HuH-7 (cell line): ENCODE data around the gene DCUN1D3.

Experiments used
- DNase-seq: peaks from one replicate; pipeline ENCODE4 v3.0.0; 2011; ENCODE audit warnings: low spot score

Gene DCUN1D3

DNA sequence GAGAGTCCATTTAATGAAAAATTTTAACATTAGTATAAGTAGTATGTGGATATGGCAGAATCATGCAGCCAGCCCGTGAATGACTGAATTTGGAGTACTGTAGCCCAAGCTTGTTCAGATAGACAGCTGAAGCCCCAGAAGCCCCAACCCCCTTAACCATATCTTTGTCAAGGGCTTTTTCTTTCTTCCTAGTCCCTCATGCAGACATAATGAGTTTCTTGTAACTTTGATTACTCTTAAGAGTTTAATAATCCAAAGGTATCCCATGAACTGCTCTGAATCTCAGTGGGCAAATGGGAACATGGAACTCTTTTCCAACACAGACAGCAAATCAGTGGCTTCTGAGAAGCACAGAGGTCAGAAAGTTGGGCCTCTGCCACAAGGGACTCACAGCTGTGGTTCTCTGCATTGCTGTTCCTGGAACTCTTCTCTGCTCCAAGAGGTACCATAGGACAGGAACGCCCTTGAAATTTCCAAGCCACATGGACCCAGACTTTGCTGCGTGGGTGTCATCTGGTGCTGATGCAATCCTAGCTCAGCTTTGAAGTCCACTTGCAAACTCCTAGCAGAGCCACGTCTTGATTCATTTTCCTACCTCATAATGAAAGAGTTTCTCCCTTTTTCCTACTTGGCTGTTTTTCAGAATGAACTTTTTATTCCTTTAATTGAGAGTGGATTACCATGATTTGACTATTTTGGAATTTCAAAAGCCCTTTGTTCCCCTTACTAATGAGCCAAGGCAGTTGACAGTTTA lies 18.5 kb upstream of the DCUN1D3 start:
- no peak for DNase-seq

DNA sequence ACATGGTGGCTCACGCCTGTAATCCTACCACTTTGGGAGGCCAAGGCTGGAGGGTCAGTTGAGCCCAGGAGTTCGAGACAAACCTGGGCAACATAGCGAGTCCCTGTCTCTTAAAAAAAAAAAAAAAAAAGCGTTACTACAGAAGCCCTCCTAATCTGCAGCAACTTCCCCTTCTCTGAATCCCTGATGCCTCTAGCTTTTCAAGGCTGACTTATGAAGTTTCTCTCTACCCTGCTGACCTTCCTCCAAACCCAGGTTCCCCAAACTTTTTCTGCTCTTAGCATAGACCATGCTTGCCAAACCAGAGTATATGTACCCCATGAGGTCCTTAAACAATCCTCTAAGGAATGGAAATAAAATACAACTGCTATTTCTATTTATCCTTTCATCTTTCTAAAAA lies 16.8 kb upstream of the DCUN1D3 start:
- DNase-seq, result no peak

DNA sequence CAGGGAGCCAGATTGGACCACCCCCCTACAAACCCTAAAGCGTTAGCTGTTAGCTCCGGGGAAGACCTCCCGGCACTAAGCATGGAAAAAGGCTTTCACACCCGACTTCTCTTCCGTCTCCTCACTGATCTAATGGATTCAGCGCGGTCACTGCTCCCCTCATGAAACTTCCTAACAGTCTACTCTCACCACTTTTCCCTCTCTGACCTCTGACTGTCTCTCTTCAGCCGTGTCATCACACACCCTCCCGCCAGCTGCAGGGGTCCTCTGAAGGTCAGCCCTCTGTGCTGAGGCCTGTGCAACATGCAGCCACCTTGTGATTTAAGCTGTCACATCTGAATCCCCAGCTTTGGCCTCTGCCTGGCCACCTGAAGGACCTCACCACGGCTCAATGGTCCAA lies 16.1 kb upstream of the DCUN1D3 start:
- DNase-seq, result no peak

DNA sequence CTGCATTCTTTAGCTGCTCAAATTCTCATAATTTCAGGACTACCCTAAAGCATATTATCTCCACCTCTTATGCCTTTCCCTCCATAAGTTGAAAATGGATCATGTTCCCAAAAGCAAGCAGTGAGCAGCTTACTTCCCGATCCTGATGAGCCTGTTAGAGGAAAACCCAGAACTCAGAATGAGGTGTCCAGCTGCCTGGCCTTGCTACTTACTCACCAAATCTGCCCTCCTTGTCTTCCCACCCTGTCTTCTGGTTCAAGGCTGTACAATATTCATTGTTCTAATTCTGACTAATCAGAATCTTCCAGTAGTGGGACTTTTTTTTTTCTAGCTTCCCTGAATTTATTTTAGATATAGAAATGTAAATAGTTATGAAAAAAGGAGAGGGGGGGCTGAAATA lies 11.2 kb upstream of the DCUN1D3 start:
- no peak for DNase-seq

DNA sequence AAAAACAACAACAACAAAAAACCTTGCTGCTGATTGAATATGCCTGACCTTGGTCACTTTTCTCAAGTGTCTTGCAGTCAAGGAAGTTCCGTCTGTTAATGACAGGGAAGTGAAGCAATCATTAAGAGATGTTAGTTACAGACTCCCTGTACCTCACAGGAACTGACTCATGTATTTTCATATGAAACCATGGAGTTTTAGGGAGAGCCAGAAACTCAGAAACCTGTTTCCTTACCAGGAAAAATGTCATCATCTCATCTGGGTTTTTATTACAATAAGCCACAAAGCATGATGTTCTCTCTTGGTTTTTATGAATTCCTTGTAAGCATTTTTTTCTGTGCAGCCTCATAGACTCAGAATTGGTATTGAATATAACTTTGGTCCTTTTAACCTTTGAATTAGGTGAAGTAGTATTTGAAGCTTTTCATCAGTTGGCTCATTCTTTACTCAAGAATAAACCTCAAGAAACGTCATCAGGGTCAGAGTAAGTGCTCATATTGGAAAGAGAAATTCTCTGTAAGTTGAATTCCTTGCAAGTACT lies 10.7 kb upstream of the DCUN1D3 start:
- no peak for DNase-seq

DNA sequence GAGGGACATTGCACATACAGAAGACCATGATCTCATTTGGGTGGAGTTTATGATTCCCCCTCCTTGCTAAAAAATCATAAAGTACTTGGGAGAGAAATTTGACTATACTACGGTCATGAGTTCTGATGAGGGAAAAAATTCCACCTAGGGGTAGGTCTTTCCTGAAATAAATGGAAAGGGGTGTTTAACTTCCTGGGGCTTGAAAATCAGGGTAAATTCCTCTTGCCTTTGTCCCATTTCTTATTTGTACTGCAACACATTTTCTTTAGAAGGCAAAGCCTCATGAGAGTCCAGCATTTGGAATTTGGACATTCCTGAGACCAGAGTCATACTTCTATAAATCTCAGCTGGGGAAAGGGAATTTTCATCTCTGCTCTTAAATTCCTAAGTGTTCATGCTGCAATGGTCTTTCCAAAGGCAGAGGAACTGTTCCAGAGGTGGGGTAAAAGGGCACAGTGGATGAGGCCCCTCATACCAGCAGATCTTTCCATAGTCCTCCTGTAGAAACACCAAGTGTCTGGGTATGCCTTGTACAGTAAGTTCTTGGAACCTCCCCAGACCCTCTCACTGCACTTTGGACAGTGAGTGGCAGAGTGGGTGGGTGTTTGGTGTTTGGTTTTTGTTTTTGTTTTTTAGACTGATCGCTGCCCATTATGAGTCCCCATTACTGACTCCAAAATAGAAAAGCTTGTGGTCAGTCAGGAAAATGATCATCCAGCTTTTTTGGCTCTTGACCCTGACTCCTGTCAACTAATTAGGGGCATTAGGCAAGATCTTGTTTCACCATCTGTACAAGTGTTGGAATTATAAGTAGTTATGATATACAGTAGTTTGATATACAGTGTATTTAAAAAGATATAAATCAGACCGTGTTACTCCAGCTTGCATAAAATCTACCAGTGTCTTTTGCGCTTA lies 6.4 kb upstream of the DCUN1D3 start:
- no peak for DNase-seq

DNA sequence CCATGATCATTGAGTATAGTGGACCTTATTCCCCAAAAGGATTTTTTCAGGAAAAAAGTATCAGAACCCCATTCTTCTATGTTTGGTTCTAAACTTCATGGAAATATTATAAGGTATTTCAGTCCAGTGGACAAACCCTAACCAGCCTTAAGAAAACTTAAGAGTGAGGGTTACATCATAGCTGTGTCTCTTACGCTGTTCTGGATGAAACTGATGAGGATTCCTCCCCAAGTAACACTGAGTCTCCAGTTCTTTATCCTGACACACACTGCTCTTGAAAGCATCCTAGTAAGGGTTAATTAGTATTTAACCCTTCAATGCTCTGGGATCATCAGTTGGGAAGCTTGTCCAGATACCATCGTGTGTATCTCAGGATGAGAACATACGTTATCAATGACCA lies 5.4 kb upstream of the DCUN1D3 start:
- DNase-seq, result no peak

DNA sequence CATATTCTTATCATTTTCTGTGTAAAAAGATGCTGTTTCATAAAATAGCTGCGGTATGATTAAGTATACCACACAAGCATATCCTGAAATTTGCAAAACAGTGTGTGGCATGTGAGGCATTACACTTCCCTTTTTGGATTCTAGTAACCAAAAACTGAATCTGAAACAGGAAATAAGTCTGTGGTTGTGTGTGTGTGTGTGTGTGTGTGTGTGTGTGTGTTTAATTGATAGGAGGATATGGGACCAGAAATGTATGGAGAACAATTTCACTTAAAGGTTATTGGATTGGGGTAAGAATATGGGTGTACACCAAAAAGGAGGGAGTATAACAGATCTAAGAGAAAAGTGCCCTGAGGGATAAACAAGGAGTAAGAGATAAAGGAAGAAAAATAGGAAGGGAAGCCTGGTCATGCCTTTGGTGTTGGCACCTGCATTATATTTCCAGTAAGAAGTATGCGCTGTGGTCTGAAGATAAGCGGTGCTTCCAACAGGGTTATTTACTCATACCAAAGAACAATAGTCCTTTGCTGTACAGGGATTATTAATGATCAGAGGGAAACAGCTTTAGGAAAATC lies 4.4 kb upstream of the DCUN1D3 start:
- DNase-seq, result no peak

DNA sequence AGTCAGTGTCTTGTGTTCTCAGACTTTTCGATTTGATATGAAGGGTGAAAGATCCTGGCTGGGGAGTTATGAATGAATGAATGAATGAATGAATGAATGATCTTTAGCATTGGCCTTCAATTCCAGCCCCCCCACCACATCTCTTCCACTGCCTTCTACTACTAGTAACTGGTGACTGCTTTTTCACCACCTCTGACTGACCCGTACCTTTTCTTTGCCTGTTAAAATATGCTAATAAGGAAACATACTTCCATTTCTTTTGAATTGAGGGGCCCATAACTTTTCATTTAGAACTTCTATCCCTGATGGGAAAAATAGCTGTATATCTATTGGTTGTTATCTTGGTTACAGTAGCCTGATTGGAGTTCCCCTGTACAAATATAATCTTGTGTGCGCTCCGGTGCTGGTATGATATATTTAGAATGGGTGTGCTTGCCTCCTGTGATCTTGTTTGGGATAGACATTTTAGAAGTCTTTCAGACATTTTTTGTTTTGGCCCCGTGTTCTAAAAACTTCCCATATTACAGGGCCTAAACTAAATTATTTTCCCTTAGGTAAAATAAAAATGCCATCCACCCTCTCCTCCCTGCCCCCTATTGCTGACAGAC lies 3.8 kb upstream of the DCUN1D3 start:
- no peak for DNase-seq

DNA sequence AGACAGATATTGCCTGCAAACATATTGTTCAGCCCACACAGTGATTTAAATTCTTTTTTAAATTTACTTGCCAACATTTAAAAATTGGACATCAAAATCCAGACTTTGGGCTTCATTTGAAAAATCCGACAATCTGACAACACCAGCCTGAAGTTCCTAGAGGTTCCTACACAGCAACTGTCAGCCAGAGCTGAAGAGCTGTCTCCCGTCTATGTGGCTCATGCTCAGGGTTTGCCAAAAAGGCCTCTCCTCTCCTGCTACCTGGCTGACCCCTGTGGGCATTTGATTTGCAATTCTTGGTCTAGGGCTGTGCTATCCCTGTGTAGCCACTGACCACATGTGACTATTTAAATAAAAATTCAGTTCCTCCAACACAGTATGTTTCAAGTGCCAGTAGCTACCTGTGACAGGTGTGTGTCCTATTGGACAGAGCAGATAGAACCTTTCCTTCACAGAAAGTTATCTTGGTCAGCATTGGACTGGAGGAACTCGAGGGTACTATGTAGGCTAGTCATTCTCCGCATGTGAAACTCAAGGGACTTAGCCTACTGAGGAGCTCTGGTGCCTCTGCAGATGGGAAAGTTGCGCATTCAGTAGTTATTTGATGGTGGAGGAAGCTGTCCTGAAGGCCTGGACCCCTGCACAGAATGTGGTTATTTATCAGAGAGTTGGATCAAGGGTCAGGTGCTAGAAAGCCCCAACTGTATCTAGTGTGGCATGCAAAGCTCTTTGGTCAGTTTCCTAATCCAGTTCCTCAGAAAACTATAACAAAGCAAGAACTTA lies 3.1 kb upstream of the DCUN1D3 start:
- DNase-seq, result no peak

DNA sequence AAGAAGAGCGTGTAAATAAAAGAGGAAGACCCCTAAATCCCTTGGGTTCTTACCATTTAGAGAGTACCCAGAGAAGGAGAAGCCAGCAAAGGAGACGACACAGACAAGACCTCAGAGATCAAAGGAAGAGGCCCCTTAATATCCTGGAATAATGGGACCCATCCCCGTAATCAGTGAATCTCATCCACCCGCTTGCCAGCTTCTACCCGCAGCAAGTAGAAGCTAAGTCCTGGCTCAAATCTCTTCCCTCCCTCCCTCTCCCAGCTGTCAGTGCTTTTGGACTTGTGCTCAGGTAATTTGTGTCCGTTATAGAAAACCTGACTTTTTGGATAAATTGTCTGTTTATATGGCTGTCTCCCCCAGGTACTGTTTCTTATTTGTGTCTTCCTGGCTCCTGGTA lies 2.3 kb upstream of the DCUN1D3 start:
- DNase-seq, result no peak

DNA sequence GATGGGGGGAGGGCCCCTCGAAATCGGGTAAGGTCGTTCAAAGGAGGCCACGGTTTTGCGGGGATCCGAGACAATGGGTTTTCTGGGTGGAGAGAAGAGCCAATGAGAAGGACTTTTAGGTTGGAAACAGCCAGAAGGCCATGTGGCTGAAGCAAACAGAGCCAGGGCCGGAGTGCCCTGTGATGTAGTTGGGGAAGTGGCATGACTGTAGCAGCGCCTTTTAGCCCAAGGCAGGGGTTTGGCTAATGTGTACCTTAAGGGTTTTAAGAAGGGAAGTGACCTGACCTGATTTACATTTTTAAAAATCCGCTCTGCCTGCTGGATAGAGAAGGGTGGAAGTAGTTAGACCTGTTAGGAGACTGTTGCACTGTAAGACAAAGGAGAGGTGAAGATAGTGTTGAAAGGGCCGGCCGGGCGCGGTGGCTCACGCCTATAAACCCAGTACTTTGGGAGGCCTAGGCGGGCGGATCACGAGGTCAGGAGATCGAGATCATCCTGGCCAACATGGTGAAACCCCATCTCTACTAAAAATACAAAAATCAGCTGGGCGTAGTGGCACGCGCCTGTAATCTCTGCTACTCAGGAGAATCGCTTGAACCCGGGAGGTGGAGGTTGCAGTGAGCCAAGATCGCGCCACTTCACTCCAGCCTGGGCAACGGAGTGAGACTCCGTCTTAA lies 1.4 kb upstream of the DCUN1D3 start:
- peak; percentile 45 for DNase-seq

DNA sequence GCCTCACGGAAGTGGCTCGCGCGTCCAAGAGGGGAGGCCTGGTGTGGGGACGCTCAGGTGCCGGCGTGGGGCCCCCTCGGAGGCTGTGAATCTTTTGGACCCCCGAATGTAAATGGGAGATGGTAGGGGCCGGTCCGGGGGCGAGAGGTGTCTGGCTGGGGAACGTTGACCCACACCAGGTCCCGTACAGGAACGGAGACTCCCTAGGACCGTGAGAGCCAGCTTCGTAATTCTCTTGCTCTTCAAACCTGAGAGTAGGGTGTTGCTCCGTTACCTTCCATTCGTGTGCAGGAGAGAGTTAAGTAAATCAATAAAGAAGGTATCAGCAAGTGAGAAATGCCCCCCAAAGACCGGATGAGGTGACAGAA lies 894 bp upstream of the DCUN1D3 start:
- DNase-seq, result no peak

DNA sequence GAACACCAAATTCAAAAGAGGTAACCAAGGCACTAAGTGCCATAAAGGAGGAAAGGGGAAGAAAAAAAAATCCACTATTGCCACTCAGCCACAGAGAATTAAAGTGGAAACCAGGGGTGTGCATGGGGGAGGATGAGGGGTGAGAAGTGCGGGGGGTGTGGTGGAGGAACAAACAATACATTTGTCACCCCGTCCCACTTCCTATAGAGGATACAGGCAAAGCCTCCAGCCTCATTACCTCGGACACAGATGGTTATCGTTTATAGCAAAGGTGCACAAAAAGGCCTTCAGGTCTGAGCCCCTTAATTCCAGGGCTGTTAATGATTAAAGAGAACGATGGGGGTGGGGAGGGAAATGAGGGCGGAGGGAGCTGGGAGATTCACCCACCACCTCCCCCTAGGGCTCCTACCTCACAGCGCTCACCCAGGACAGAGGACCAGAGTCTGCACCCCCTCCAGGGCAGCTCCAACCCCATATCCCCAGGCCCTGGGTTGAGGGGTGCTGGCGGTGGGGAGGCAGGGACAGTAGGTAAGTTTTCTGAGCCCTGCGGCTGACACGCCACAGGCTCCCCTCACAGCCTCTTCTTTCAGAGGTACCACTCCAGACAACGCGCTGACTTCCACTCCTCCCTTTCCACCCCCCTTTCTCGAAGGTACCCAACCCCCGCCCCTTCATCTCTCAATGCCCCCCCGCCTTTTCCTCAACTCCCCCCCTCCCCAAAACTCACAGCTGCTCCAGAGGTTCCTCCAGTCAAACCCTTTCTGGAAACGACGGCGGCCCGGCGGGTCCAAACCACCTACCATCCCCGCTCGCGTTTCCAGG lies 470 bp downstream of the DCUN1D3 start:
- DNase-seq, result peak; percentile 66

DNA sequence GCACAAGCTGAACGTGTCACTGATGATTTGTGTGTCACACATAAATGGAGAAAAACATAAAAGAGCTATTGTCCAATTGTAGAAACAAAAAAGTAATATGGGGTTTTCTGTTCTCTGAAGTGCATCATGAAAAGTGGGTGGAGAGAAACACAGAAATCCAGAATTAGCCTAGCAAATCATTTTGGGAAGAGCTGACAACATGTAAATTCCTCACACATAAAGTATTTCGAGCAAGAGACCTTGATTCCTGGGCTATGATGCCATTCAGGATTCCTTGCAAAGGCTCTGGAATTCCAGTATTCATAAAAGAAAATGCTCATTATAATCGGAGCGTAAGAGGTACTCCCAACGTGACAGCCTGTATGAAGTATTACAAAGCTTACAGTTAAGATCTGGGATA lies 1.1 kb downstream of the DCUN1D3 start:
- no peak for DNase-seq

DNA sequence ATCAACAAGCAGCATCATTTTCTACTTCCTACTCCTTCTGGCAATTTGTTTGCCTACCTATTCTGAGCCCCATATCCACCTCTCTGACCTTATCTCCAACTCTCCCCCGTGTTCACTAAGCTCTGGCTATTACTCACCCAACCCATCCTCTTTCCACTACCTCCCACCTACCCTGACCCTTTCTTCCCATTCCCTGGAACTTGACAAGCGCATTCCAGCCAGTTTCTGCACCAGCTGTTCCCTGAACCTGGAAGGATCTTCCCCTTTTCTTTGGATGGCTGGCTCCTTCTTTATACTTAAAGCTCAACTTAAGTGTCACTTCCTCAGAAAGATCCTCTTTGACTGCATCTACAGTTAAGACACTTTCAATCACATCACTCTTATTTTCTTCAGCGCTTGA lies 2.2 kb downstream of the DCUN1D3 start:
- DNase-seq, result no peak

DNA sequence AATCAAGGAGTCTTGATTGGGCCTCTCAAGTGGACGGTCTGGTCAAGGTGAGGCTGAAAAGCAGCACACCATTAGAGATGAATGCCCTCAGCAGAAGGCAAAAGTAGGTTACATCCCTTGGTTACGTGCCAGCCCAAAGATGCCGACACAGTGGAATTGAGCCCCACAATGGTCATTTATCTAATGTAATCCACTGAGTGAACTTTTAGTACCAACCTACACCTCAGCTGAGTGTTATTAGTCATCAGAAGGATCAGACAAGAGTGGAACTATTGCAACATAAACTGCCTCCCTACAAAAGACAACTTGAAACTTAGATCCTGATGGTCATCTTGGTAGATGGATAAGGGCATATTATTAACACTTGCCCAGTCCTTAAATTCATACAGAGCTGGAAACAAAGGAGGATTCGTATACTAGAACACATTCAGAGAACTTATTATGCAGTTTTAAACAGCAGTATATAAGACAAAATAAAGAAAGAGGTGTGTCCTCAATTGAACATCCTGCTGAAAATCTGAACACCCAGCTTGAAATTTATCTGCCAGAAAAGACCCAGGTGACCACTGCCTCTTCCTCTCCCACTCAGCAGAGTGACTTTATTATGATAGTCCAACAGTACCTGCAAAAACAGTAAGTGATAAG lies 2.8 kb downstream of the DCUN1D3 start:
- no peak for DNase-seq

DNA sequence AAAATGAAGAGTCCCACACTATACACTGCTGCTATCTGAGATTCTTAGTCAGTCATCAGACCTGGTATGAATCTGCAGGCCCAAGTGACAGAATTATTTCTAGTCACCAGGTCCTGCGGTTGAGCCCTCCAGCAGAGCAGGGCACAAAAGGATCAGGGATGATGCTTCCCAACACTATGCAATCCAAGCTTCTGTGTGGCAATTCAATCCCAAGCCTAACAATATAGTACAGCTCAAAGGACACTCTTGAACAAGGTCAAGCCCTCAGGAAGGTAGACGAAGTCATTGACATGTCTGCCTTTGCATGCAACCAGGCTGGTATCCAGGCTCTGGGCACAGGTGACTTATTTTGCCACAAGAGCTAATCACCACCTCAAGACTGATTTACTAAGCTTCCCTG lies 5.8 kb downstream of the DCUN1D3 start:
- no peak for DNase-seq

DNA sequence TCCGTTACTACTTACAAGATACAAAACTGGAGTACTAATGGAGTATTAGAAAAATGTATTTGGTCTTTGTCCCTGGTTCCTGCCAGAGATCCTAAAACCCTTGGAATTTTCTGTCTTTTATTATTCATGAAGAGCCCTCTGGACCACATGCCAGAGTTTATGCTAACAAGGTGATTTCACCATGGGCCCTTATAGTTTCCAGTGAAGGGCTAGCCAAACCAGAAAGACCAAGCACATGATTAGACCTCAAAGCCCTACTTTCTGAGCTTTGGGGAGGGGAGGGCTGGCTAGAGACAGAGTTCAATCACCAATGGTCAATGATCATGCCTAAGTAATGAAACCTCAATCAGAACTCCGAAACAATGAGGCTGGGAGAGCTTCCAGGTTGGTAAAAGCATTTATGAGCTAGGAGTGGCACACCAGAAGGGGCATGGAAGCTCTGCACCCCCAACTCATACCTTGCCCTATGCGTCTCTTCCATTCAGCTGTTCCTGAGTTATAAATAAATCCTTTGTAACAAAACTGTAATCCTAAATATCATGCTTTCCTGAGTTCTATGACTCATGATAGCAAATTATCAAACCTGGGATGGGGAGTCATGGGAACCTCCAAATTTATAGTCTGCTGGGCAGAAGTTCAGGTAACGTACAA lies 10.4 kb downstream of the DCUN1D3 start:
- DNase-seq, result no peak
